CD4-positive, alpha-beta T cell (primary cell): ENCODE measurements around the gene DMKN. TPM values are rescaled to one million over a fixed set of nuclear protein-coding genes. Genes with fewer than 3 reads are reported as not detected.

ENCODE experiments used
- ATAC-seq: fragments of 200-7000 bp; cut with Tn5 transposase; one replicate; pipeline ENCODE4 v1.10.0; 2022; ENCODE audit warnings: mild to moderate bottlenecking; ENCODE audit not compliant: poor library complexity
- CTCF ChIA-PET: fragments of 350-600 bp; sonication (Branson Sonifier 250); formaldehyde crosslinking; loops from one replicate; lab custom pipeline; 2021; ENCODE audit warnings: antibody characterized with exemption, inconsistent platforms; lab: Charles Lee
- POLR2A ChIA-PET: fragments of 350-600 bp; sonication (Branson Sonifier 250); formaldehyde crosslinking; loops from one replicate; lab custom pipeline; 2021; ENCODE audit warnings: antibody characterized with exemption, inconsistent platforms; lab: Charles Lee
- DNase-seq, 14 experiments: peaks; one replicate each; pipeline ENCODE4 v3.0.0-alpha.2; 2013 to 2020; ENCODE audit warnings: mixed read lengths in 2 of 14
- H3K27ac ChIP-seq, 2 donors: one replicate each; pipeline versions ENCODE4 v1.5.1 to v1.7.0; 2013; ENCODE audit warnings: low read length in 2 of 2, low read depth in 1 of 2, mild to moderate bottlenecking in 1 of 2
- H3K27me3 ChIP-seq, 2 experiments: 1 replicate in 1 of 2; 2 replicates in 1 of 2; pipeline versions ENCODE4 v1.6.1 to v1.7.0; 2013; ENCODE audit warnings: low read length in 2 of 2, control low read depth in 1 of 2, mild to moderate bottlenecking in 1 of 2, moderate library complexity in 1 of 2; ENCODE audit not compliant: insufficient read depth in 2 of 2, control insufficient read depth in 1 of 2
- H3K36me3 ChIP-seq: one replicate; pipeline ENCODE4 v1.6.1; 2013; ENCODE audit warnings: low read length, control low read depth; ENCODE audit not compliant: insufficient read depth
- H3K4me1 ChIP-seq: one replicate; pipeline ENCODE4 v1.6.1; 2013; ENCODE audit warnings: low read length, control low read depth; ENCODE audit not compliant: insufficient read depth
- H3K4me3 ChIP-seq: one replicate; pipeline ENCODE4 v1.5.1; 2013; ENCODE audit warnings: mild to moderate bottlenecking, low read length, moderate library complexity
- H3K9me3 ChIP-seq, 2 experiments: 1 replicate in 1 of 2; 2 replicates in 1 of 2; pipeline versions ENCODE4 v1.6.1 to v1.7.0; 2013; ENCODE audit warnings: low read length in 2 of 2, mild to moderate bottlenecking in 2 of 2, control low read depth in 1 of 2, moderate library complexity in 1 of 2; ENCODE audit not compliant: control insufficient read depth in 1 of 2, insufficient read depth in 1 of 2
- H3K27ac Mint-ChIP-seq: one replicate; pipeline ENCODE4 v1.8.0; 2020; ENCODE audit warnings: mixed read lengths
- H3K27me3 Mint-ChIP-seq: one replicate; pipeline ENCODE4 v1.8.0; 2021; ENCODE audit warnings: mixed read lengths
- H3K36me3 Mint-ChIP-seq: one replicate; pipeline ENCODE4 v1.8.0; 2021; ENCODE audit warnings: low read depth, mixed read lengths
- H3K4me1 Mint-ChIP-seq: one replicate; pipeline ENCODE4 v1.8.0; 2021; ENCODE audit warnings: low read depth, mixed read lengths
- H3K4me3 Mint-ChIP-seq: one replicate; pipeline ENCODE4 v1.8.0; 2020; ENCODE audit warnings: mild to moderate bottlenecking, mixed read lengths
- H3K9me3 Mint-ChIP-seq: one replicate; pipeline ENCODE4 v1.8.0; 2020; ENCODE audit warnings: mixed read lengths
- intact Hi-C, 2 experiments: fragments of 100-400 bp; cut with DNase I in 1 of 2; cut with micrococcal nuclease in 1 of 2; formaldehyde crosslinking; loops; one replicate each; pipeline versions ENCODE4 v1.15.1 to v1.9.0; 2023 to 2025; cut with DNase I, micrococcal nuclease
- total RNA-seq, 174 experiments: library from RNA in 2 of 174; stranded (reverse) in 2 of 174; gene quantifications; one replicate each; pipeline ENCODE4 v1.2.3 and lab custom pipeline; 2021 to 2026
- TF ChIP-seq, protein P1 (sequence below): fragments of 200-600 bp; IDR thresholded peaks from one replicate; pipeline ENCODE4 v1.8.0; 2022; ENCODE audit warnings: antibody characterized with exemption, mild to moderate bottlenecking

Gene DMKN
- total RNA-seq, 2 experiments from 2014 or later: not detected

- H3K9me3 Mint-ChIP-seq: no peaks in the 10 kb centered on the region
These were observed 7.4 kb downstream of the DMKN start for GRCh38 chr19:35506011-35506410.

GRCh38 chr19:35502751-35503150 is 10.7 kb downstream of the DMKN start:
- H3K27ac ChIP-seq: no peak overlapping the region
- DNase-seq (no peak), ATAC-seq (no peak)
- intact Hi-C loops: no loop called here
- H3K4me1 ChIP-seq: peaks cover 4% of the 10 kb centered on the region
- H3K27me3 Mint-ChIP-seq: peaks cover 35% of the 10 kb centered on the region
- ChIA-PET CTCF (no interaction called here), POLR2A (no interaction called here)
- H3K27ac Mint-ChIP-seq: no peak overlapping the region
- H3K4me1 Mint-ChIP-seq: no peaks in the 10 kb centered on the region
- no peaks in the 10 kb centered on the region for H3K36me3 ChIP-seq
- peaks cover 4 to 12% of the 10 kb centered on the region in 2 experiments for H3K27me3 ChIP-seq
- H3K36me3 Mint-ChIP-seq: no peaks in the 10 kb centered on the region
- H3K4me3 Mint-ChIP-seq: no peak overlapping the region
- no peak overlapping the region for H3K4me3 ChIP-seq
- TF ChIP-seq, protein P1, sequence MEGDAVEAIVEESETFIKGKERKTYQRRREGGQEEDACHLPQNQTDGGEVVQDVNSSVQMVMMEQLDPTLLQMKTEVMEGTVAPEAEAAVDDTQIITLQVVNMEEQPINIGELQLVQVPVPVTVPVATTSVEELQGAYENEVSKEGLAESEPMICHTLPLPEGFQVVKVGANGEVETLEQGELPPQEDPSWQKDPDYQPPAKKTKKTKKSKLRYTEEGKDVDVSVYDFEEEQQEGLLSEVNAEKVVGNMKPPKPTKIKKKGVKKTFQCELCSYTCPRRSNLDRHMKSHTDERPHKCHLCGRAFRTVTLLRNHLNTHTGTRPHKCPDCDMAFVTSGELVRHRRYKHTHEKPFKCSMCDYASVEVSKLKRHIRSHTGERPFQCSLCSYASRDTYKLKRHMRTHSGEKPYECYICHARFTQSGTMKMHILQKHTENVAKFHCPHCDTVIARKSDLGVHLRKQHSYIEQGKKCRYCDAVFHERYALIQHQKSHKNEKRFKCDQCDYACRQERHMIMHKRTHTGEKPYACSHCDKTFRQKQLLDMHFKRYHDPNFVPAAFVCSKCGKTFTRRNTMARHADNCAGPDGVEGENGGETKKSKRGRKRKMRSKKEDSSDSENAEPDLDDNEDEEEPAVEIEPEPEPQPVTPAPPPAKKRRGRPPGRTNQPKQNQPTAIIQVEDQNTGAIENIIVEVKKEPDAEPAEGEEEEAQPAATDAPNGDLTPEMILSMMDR: no peak
- no peaks in the 10 kb centered on the region for H3K9me3 ChIP-seq
- H3K9me3 Mint-ChIP-seq: no peaks in the 10 kb centered on the region

More at GRCh38 chr19:35506011-35506410, 7.4 kb downstream of the DMKN start:
- H3K4me3 Mint-ChIP-seq: no peak overlapping the region
- TF ChIP-seq, protein P1: no peak
- Histone ChIP-seq H3K27ac (no peak overlapping the region), H3K4me3 (no peak overlapping the region), H3K4me1 (peaks cover 25% of the 10 kb centered on the region), H3K9me3 (peaks cover 0 to 3% of the 10 kb centered on the region in 2 experiments), H3K36me3 (no peaks in the 10 kb centered on the region), H3K27me3 (peaks cover 21 to 26% of the 10 kb centered on the region in 2 experiments)
- ATAC-seq (no peak), DNase-seq (no peak)
- no peaks in the 10 kb centered on the region for H3K36me3 Mint-ChIP-seq
- H3K4me1 Mint-ChIP-seq: peaks cover 17% of the 10 kb centered on the region
- POLR2A ChIA-PET: no interaction called here
- intact Hi-C loops: no loop called here
- CTCF ChIA-PET: interaction anchor here (0.6 to 1.3 kb wide), 2 partner anchors 11 to 98 kb away, joined by 3 read pairs; no protein-coding TSS in a partner anchor
- no peak overlapping the region for H3K27ac Mint-ChIP-seq
- H3K27me3 Mint-ChIP-seq: peaks cover 63% of the 10 kb centered on the region

GRCh38 chr19:35501684-35502083 is 11.8 kb downstream of the DMKN start:
- H3K27ac Mint-ChIP-seq: no peak overlapping the region
- no peak for DNase-seq
- Histone ChIP-seq H3K4me3 (no peak overlapping the region), H3K27ac (no peak overlapping the region), H3K9me3 (no peaks in the 10 kb centered on the region), H3K4me1 (peaks cover 4% of the 10 kb centered on the region), H3K36me3 (no peaks in the 10 kb centered on the region), H3K27me3 (peaks cover 0 to 10% of the 10 kb centered on the region in 2 experiments)
- no peak for ATAC-seq
- H3K9me3 Mint-ChIP-seq: no peaks in the 10 kb centered on the region
- no peak overlapping the region for H3K4me3 Mint-ChIP-seq
- no peaks in the 10 kb centered on the region for H3K4me1 Mint-ChIP-seq
- ChIA-PET POLR2A (no interaction called here), CTCF (no interaction called here)
- intact Hi-C loops: no loop called here
- peaks cover 26% of the 10 kb centered on the region for H3K27me3 Mint-ChIP-seq
- TF ChIP-seq, protein P1: no peak
- H3K36me3 Mint-ChIP-seq: no peaks in the 10 kb centered on the region
